NCI-H82 treated with DMSO at 0.1 percent for 48 hours (cell line): ENCODE results near the gene FUCA1.
"Not testable (repeated sequence)": the region's sequence is repeated elsewhere in the genome, so short reads cannot be mapped to it uniquely, and the experiment has no call there.

ENCODE experiments used
- DNase-seq: peaks from one replicate; lab custom pipeline; 2025; ENCODE audit not compliant: unreplicated experiment; lab: John Stamatoyannopoulos, UW

FUCA1 gene

GRCh38 chr1:23867895-23868556, at the start of gene FUCA1:
Gene FUCA1 (minus strand): TSS chr1:23868290. CDS start chr1:23868286, 4 bp downstream.
- DNase-seq = peak; percentile 88

- DNase-seq = peak; percentile 82
Measured at GRCh38 chr1:23916209-23917131, 48.4 kb upstream of the FUCA1 start.

GRCh38 chr1:23915466-23915865, 47.4 kb upstream of the FUCA1 start:
- no peak for DNase-seq

DNA sequence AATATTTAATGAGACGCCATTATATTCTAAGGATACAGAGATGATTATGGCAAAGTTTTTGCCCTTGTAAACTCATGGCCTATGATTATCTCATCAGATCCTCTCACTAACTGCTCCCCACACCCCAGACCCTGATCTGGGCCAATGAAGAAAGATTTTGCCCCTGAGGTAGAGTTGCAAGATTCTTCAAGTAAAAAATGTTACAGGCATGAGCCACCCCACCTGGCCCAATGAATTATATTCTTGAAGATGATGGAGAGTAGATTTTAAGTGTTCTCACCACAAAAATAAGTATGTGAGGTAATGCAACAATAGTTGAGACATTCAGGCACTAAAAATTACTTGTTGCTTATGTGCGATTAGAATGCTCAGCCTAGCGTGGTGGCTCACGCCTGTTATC, 46.8 kb upstream of the FUCA1 start:
- no peak for DNase-seq

DNA sequence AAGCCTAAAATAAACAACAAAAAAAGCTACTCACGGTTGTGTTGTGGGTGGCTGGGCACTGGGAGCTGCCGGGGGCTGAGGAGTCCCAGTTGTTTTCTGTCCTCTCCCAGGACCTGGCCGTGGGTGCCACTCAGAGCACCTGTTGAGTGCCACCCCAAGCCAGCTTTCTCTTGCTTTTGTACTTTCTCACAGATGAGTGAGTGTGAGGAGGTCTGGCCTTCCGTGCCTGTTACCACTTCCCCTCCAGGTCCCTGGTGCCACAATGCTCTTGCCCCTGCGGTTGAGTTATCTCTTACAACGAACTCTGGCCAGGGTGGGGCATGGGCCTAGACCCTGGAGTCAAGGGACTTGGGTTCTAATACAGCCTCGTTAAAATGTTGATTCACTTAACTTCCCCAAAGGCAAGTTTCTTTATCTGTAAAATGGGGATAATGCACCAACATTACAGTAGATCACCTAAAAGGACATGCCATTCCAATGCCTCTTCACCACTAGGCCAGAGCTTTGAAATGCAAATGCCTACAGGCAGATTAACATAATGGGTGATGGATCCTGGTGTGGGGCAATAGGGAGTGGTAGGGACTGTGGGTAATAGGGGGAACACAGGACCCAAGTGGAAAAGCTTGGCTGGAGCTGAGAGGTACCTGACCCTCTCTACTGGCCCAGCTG, 45.3 kb upstream of the FUCA1 start, which contains the start of gene CNR2:
TSS of gene CNR2 (minus strand) at position 151 of the 669 bp plus-strand sequence. CDS start 37,745 bp downstream, outside the sequence.
- DNase-seq = no peak

- DNase-seq = no peak
Measured at GRCh38 chr1:23911921-23912320, 43.8 kb upstream of the FUCA1 start.

DNA sequence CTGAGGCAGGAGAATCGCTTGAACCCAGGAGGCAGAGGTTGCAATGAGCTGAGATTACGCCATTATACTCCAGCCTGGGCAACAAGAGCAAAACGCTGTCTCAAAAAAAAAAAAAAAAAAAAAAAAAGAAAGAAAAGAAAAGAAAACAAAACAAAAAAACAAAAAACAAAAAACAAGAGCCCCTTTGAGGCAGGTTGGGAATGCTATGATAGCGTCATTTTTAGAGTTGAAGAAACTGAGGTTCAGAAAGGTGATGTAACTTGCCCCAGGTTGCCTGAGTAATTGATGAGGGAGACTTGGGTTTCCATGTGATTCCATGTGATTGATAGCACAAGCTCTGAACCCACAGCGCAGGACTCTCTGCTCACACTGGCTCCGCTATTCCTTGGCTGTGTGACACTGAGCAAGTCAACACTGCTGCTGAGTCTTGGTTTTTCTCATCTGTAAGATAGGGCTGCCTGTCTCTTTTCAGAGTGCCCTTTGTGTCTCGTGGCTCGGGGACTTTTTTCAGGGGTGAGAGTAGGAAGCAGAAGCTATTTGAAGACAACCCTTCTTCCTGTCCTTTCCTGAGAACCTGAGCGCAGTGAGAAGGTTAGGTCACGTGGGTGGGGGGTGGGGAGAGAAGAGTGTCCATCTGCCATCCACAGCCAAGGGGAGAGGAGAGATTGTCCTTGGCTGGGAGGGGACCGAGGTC, 42.6 kb upstream of the FUCA1 start:
- DNase-seq = peak; percentile 46

DNA sequence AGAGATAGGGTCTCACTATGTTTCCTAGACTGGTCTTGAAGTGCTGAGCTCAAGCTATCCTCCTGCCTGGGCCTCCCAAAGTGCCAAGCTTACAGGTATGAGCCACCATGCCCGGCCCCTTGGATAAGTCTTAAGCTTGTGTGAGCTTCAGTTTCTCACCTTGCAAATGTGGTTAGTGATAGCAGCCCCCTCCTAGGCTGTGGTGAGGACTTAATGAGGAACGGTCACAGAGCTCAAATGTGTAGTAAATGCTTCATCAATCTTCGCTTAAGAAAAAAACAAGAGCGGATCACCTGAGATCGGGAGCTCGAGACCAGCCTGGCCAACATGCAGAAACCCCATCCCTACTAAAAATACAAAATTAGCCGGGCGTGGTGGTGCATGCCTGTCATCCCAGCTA, 42.1 kb upstream of the FUCA1 start:
- DNase-seq = no peak

DNA sequence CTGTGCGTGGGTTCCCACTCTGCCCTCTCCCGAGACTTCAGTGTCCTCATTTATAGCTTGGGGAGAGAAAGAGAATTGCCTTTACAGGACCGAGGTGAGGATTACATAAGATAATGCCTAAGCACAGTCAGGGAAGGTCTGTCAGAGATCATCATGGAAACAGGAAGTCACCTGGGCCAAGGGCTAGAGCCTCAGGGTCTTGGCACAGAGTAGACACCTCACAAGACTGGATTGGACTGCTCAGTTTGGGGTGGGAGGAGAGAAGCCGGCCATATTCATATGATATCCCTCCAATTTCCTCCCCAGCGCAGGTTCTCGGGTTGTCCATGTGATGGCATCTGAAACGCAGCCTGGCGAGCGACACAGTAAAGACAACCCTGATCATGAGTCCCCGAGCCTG, 41.3 kb upstream of the FUCA1 start:
- DNase-seq = no peak

DNA sequence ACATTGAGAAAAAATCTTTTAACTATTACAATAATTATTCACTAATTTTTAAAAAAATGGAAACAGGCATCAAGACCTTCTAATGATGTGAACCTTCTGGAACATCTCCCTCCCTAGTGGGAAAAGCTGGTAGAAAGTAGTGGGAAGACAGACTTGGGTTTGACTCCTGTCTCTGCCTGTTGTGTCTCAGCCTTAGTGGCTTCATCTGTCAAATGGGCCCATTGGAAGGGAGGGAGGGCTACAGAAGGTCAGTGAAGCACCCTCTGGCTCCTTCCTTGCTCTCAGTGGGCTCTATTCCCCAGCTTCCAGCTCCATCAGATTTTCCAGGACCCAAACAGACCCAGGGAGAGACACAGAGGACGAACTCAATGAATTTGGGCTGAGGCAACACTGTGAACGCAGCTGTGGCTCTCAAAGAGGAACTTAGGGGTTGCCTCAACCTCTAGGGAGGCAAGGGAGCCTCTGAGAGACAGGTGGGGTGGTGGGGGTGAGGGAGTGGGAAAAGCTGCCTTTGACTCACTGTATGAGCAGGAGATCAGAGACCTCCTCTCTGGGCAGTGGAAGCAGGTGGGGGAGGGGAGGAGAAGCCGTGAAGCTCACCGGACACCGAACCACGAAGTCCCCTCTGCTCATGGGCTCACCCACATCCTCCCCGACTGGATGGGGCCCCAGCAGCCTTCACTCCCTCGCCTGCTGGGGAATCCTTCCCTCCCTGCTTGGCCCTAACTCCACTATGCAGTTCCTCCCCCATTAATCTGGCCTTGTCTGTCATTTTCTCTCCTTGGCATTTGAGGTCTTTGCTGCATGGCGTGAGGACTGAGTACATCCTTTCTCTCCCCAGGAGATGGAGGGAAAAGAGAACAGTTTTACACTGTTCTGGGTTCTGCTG, 40.6 kb upstream of the FUCA1 start:
- DNase-seq = no peak

- no peak for DNase-seq
Measured at GRCh38 chr1:23906731-23907130, 38.6 kb upstream of the FUCA1 start.

DNA sequence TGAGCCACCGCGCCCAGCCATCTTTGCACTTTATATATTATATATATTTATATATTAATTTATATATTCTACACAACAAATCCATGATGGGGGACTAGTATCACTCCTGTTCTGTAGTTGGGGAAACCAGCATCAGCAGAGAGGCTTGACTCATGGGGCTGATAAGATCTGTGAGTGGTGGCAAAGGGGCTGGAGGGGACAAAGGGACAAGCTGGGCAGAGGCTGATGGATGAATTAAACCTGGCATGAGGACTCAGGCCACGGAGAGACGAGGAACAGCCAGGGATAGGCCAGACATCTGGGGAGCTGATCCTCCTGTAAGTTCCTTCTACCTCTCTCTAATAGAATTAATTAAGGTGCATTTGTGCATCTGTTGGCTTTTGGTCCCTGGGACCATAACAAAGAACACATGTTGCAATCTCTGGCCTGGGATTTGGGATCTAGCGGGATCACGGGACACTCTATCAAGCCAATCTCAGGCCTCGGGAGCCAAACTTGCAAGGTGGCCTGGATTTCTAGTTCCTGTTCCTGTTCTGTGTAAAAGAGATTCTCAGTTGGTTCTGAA, 37.5 kb upstream of the FUCA1 start:
- DNase-seq = peak; percentile 45

GRCh38 chr1:23904748-23905357, 36.8 kb upstream of the FUCA1 start:
- DNase-seq = no peak

GRCh38 chr1:23903754-23904153, 35.7 kb upstream of the FUCA1 start:
- no peak for DNase-seq

GRCh38 chr1:23902321-23903278, 34.5 kb upstream of the FUCA1 start:
- no peak for DNase-seq

DNA sequence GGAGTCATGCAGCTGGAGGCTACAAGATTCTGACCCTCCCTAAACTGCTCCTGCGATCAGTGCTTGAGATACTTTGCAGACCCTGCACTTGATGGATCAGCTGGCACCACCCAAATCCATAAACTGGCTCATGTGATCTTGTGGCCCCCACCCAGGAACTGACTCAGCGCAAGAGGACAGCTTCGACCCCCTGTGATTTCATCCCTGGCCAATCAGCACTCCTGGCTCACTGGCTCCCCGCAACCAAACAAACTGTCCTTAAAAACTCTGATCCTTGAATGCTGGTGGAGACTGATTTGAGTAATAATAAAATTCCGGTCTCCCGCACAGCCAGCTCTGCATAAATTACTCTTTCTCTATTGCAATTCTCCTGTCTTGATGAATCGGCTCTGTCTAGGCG, 31.9 kb upstream of the FUCA1 start:
- DNase-seq = not testable (repeated sequence)

GRCh38 chr1:23899070-23899469, 31.0 kb upstream of the FUCA1 start:
- DNase-seq = no peak

- DNase-seq = no peak
Measured at GRCh38 chr1:23897083-23897482, 29.0 kb upstream of the FUCA1 start.
